Epidermal melanocyte (primary cell): ENCODE measurements around the gene POU2F1.
"Not testable (repeated sequence)": the region's sequence is repeated elsewhere in the genome, so short reads cannot be mapped to it uniquely, and the experiment has no call there.

Source experiments
- DNase-seq: peaks from one replicate; pipeline ENCODE4 v3.0.0; 2011; ENCODE audit warnings: low spot score; ENCODE audit not compliant: insufficient read length

Gene POU2F1

GRCh38 chr1:167205306-167206050 is 15.2 kb upstream of the POU2F1 start:
- not testable (repeated sequence) for DNase-seq

- DNase-seq: no peak
These were observed 14.4 kb upstream of the POU2F1 start for GRCh38 chr1:167206166-167206835.

GRCh38 chr1:167207940-167208623 is 12.6 kb upstream of the POU2F1 start:
- no peak for DNase-seq

- no peak for DNase-seq
These were observed 12.1 kb upstream of the POU2F1 start for GRCh38 chr1:167208624-167208976.

- DNase-seq: no peak
These were observed 11.6 kb upstream of the POU2F1 start for GRCh38 chr1:167209044-167209443.

- DNase-seq: no peak
These were observed 9.6 kb upstream of the POU2F1 start for GRCh38 chr1:167210966-167211674.

- DNase-seq: no peak
These were observed 8.7 kb upstream of the POU2F1 start for GRCh38 chr1:167212025-167212424.

GRCh38 chr1:167216809-167217208 is 3.9 kb upstream of the POU2F1 start:
- no peak for DNase-seq

- no peak for DNase-seq
These were observed 1.5 kb upstream of the POU2F1 start for GRCh38 chr1:167219194-167219593.

GRCh38 chr1:167219646-167220536 is 795 bp upstream of the POU2F1 start:
- DNase-seq: peak; percentile 40

- no peak for DNase-seq
These were observed 546 bp downstream of the POU2F1 start for GRCh38 chr1:167221126-167221737.

- no peak for DNase-seq
These were observed 1.3 kb downstream of the POU2F1 start for GRCh38 chr1:167221738-167222610.

- DNase-seq: no peak
These were observed 2.7 kb downstream of the POU2F1 start for GRCh38 chr1:167223144-167224103.

GRCh38 chr1:167224734-167225235 is 4.1 kb downstream of the POU2F1 start:
- DNase-seq: not testable (repeated sequence)

GRCh38 chr1:167225920-167226319 is 5.2 kb downstream of the POU2F1 start:
- DNase-seq: no peak

- no peak for DNase-seq
These were observed 7.3 kb downstream of the POU2F1 start for GRCh38 chr1:167227934-167228378.

GRCh38 chr1:167229719-167230385 is 9.2 kb downstream of the POU2F1 start:
- DNase-seq: no peak
